ENCODE results near the gene FOXP1.

GRCh38 chr3:71094658-71095209, 488.8 kb downstream of the FOXP1 start:
- no peak for TF ChIP-seq CTCF (IDR thresholded peaks at IDR 0.05)
- TF ChIP-seq POLR2A (IDR thresholded peaks at IDR 0.05), result no peak

Measured in adrenal gland (tissue), 5 donors.